ENCODE data around the gene NDEL1. TPM values are rescaled to one million over a fixed set of nuclear protein-coding genes. Genes with fewer than 3 reads are reported as not detected.
A peak's percentile ranks its signal among the peaks of the same experiment; 100 is the strongest.

Gene NDEL1
- total and polyA plus RNA-seq, 10 donors, result 11.6 to 141 (median 81.9) TPM

DNA sequence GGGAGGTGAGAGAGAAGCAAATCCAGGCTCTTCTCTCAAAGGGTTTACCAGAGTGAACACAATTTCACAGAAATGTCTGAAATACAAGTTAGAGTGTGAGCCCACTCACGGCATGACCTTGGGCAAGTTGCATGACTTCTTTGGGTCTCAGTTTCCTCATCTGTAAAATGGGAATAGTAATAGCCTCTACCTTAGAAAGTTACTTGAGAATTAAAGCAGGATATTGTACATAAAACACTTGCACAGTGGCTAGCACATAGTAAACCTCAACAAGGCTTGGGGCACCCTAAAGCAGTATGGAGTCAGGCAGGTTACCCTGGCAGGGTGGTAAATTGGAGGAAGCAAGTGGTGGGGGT is 24.8 kb upstream of the NDEL1 start:
- H3K27ac ChIP-seq, result peak overlapping the region in 2 of 8 donors; percentile 41 to 91
- no peak overlapping the region for H3K4me3 ChIP-seq
- intact Hi-C loops (cut with DNase I; ENCODE audit: low total_unique reads), result loop anchor here (5.0 kb wide), 1 partner anchor 336 kb away; no protein-coding TSS in a partner anchor
- H3K27me3 ChIP-seq (replicated peaks in 1 of 7), result peaks cover 0 to 47% (median 3%) of the 10 kb centered on the region in 7 donors
- 83 to 90% (median 84%) methylated on average over 1 of the region's 1 CpG for WGBS, 5 donors
- no peaks in the 10 kb centered on the region for H3K36me3 ChIP-seq
- DNase-seq, result no peak
- TF ChIP-seq POLR2AphosphoS5 (IDR thresholded peaks at IDR 0.05) (no peak), POLR2A (IDR thresholded peaks at IDR 0.05) (no peak)
- TF ChIP-seq, protein P1, sequence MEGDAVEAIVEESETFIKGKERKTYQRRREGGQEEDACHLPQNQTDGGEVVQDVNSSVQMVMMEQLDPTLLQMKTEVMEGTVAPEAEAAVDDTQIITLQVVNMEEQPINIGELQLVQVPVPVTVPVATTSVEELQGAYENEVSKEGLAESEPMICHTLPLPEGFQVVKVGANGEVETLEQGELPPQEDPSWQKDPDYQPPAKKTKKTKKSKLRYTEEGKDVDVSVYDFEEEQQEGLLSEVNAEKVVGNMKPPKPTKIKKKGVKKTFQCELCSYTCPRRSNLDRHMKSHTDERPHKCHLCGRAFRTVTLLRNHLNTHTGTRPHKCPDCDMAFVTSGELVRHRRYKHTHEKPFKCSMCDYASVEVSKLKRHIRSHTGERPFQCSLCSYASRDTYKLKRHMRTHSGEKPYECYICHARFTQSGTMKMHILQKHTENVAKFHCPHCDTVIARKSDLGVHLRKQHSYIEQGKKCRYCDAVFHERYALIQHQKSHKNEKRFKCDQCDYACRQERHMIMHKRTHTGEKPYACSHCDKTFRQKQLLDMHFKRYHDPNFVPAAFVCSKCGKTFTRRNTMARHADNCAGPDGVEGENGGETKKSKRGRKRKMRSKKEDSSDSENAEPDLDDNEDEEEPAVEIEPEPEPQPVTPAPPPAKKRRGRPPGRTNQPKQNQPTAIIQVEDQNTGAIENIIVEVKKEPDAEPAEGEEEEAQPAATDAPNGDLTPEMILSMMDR (IDR thresholded peaks at IDR 0.05 in 8 of 11, conservative IDR thresholded peaks at IDR 0.05 in 3 of 11), result no peak
- no peaks in the 10 kb centered on the region for H3K9me3 ChIP-seq
- H3K4me1 ChIP-seq, result peaks cover 0 to 12% (median 9%) of the 10 kb centered on the region in 6 donors

GRCh38 chr17:8412089-8412488 is 23.6 kb upstream of the NDEL1 start:
- H3K9me3 ChIP-seq, result peaks cover 0 to 4% (median 0%) of the 10 kb centered on the region in 8 donors
- DNase-seq, result no peak
- H3K27ac ChIP-seq, result peak overlapping the region in 7 of 8 donors; percentile 36 to 91 (median 76)
- peaks cover 0 to 19% (median 9%) of the 10 kb centered on the region in 6 donors for H3K4me1 ChIP-seq
- H3K4me3 ChIP-seq, result peak overlapping the region in 1 of 8 donors; percentile 56
- WGBS, 5 donors, result 76 to 86% (median 82%) methylated on average over 5 of the region's 5 CpGs
- intact Hi-C loops (cut with DNase I; ENCODE audit: low total_unique reads), result loop anchor here (5.0 kb wide), 1 partner anchor 335 kb away; no protein-coding TSS in a partner anchor
- H3K36me3 ChIP-seq, result no peaks in the 10 kb centered on the region
- no peak for TF ChIP-seq POLR2AphosphoS5 (IDR thresholded peaks at IDR 0.05)
- TF ChIP-seq POLR2A (IDR thresholded peaks at IDR 0.05), result no peak
- TF ChIP-seq, protein P1 (IDR thresholded peaks at IDR 0.05 in 8 of 11, conservative IDR thresholded peaks at IDR 0.05 in 3 of 11), result no peak
- peaks cover 0 to 38% (median 6%) of the 10 kb centered on the region in 7 donors for H3K27me3 ChIP-seq (replicated peaks in 1 of 7)

DNA sequence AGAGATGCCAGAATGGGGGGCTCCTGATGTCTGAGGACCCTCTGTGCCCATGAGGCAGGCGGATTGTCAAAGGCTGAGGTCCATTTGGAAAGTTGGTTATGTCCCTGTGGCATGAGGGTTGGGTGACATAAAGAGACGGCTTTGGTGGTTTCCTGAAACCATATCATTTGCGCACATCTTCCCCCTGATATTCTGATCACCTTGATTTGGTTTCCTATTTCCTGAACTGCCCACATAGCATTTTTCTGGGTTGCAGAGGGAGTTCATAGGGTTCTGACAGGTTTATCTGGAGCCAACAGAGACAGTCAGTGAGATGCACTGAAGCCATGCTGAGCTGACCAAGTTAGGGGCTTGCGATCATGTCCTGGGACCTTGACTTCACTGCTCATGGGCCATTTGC is 22.4 kb upstream of the NDEL1 start:
- Histone ChIP-seq H3K27me3 (replicated peaks in 1 of 7) (peaks cover 0 to 38% (median 3%) of the 10 kb centered on the region in 7 donors), H3K4me3 (peak overlapping the region in 3 of 8 donors; percentile 19 to 56 (median 25)), H3K36me3 (no peaks in the 10 kb centered on the region), H3K9me3 (peaks cover 0 to 5% (median 0%) of the 10 kb centered on the region in 8 donors), H3K4me1 (peaks cover 0 to 19% (median 9%) of the 10 kb centered on the region in 6 donors), H3K27ac (peak overlapping the region in 7 of 8 donors; percentile 61 to 91 (median 76))
- intact Hi-C loops (cut with DNase I; ENCODE audit: low total_unique reads), result loop anchor here (5.0 kb wide), 1 partner anchor 334 kb away; no protein-coding TSS in a partner anchor
- TF ChIP-seq, protein P1 (IDR thresholded peaks at IDR 0.05 in 8 of 11, conservative IDR thresholded peaks at IDR 0.05 in 3 of 11), result no peak
- TF ChIP-seq POLR2A (IDR thresholded peaks at IDR 0.05) (no peak), POLR2AphosphoS5 (IDR thresholded peaks at IDR 0.05) (no peak)
- DNase-seq, result no peak
- 33 to 39% (median 38%) methylated on average over 4 of the region's 4 CpGs for WGBS, 5 donors

DNA sequence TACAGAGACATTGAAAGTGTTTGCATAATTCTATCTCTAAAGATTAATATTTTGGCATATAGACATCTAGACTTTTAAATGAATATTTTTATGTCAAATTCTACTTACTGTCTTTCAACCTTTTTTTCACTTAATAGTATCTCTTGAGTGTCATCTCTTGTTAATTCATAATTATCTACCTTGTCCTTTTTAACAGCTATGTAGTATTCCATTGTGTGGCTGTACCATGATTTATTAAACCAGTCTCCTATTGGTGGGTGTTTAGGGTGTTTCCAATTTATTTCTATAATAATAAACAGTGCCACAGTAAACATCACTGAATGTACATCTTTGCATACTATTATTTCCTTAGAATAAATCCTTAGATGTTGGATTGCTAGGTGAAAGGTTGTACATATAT is 21.7 kb upstream of the NDEL1 start:
- H3K9me3 ChIP-seq, result peaks cover 0 to 5% (median 0%) of the 10 kb centered on the region in 8 donors
- peak overlapping the region in 3 of 8 donors; percentile 15 to 56 (median 25) for H3K4me3 ChIP-seq
- H3K27ac ChIP-seq, result peak overlapping the region in 6 of 8 donors; percentile 61 to 91 (median 81)
- DNase-seq, result no peak
- TF ChIP-seq POLR2A (IDR thresholded peaks at IDR 0.05), result no peak
- TF ChIP-seq, protein P1 (IDR thresholded peaks at IDR 0.05 in 8 of 11, conservative IDR thresholded peaks at IDR 0.05 in 3 of 11), result no peak
- peaks cover 0 to 21% (median 9%) of the 10 kb centered on the region in 6 donors for H3K4me1 ChIP-seq
- H3K27me3 ChIP-seq (replicated peaks in 1 of 7), result peaks cover 0 to 40% (median 0%) of the 10 kb centered on the region in 7 donors
- intact Hi-C loops (cut with DNase I; ENCODE audit: low total_unique reads), result loop anchor here (5.0 kb wide), 1 partner anchor 333 kb away; no protein-coding TSS in a partner anchor
- no peaks in the 10 kb centered on the region for H3K36me3 ChIP-seq

Measured in spleen (tissue), 11 donors.